Karpas-422 (cell line): ENCODE data around the gene ISG15. TPM values are rescaled to one million over a fixed set of nuclear protein-coding genes. Genes with fewer than 3 reads are reported as not detected.
"Not testable (repeated sequence)": the region's sequence is repeated elsewhere in the genome, so short reads cannot be mapped to it uniquely, and the experiment has no call there.

ENCODE experiments used
- DNase-seq: peaks from one replicate; pipeline ENCODE4 v3.0.0-alpha.2; 2015
- H2AFZ ChIP-seq: fragments of 200-600 bp; sonication (generic); 2 replicates; pipeline ENCODE4 v1.6.1; 2014; ENCODE audit warnings: antibody characterized with exemption, low read length, mixed read lengths
- H3K27ac ChIP-seq: fragments of 200-600 bp; sonication (generic); 2 replicates; pipeline ENCODE4 v1.5.1; 2014; ENCODE audit warnings: mild to moderate bottlenecking, low read length, moderate library complexity
- H3K27me3 ChIP-seq: fragments of 200-600 bp; sonication (generic); 2 replicates; pipeline ENCODE4 v1.6.1; 2014; ENCODE audit warnings: low read length, mixed read lengths
- H3K36me3 ChIP-seq: fragments of 200-600 bp; sonication (generic); 2 replicates; pipeline ENCODE4 v1.6.1; 2014; ENCODE audit warnings: low read length, mixed read lengths; ENCODE audit not compliant: insufficient read depth
- H3K4me1 ChIP-seq: fragments of 200-600 bp; sonication (generic); 2 replicates; pipeline ENCODE4 v1.6.1; 2014; ENCODE audit warnings: mild to moderate bottlenecking, low read length, mixed read lengths
- H3K4me2 ChIP-seq: fragments of 200-600 bp; sonication (generic); 2 replicates; pipeline ENCODE4 v1.6.1; 2014; ENCODE audit warnings: low read length, low read depth, mild to moderate bottlenecking; ENCODE audit not compliant: poor library complexity, severe bottlenecking
- H3K4me3 ChIP-seq: fragments of 200-600 bp; sonication (generic); 2 replicates; pipeline ENCODE4 v1.5.1; 2014; ENCODE audit warnings: mild to moderate bottlenecking, antibody characterized with exemption, low read length, mixed read lengths
- H3K79me2 ChIP-seq: fragments of 200-600 bp; sonication (generic); 2 replicates; pipeline ENCODE4 v1.6.1; 2014; ENCODE audit warnings: mild to moderate bottlenecking, low read length, mixed read lengths
- H3K9ac ChIP-seq: fragments of 200-600 bp; sonication (generic); 2 replicates; pipeline ENCODE4 v1.6.0; 2014; ENCODE audit warnings: low read length
- H3K9me2 ChIP-seq: fragments of 200-600 bp; sonication (generic), shearing (Covaris generic); replicated peaks from 2 replicates; pipeline ENCODE4 v1.6.0; 2014; ENCODE audit warnings: mild to moderate bottlenecking, low read length, moderate library complexity; ENCODE audit not compliant: insufficient read depth
- H3K9me3 ChIP-seq: fragments of 300-700, 200-600 bp; sonication (generic); 2 replicates; pipeline ENCODE4 v1.6.1; 2014; ENCODE audit warnings: low read length, mixed read lengths
- H4K20me1 ChIP-seq: fragments of 200-600 bp; sonication (generic); 2 replicates; pipeline ENCODE4 v1.6.1; 2014; ENCODE audit warnings: mild to moderate bottlenecking, antibody characterized with exemption, low read length, low read depth; ENCODE audit not compliant: insufficient read depth
- total RNA-seq: library from RNA; depleted of rRNA; stranded (reverse); fragments of >200 nt; shearing (Covaris generic); gene quantifications from 2 replicates; pipeline ENCODE4 v1.2.3, GENCODE V29; 2014; ENCODE audit warnings: low replicate concordance

The ISG15 gene
- total RNA-seq, 1 experiment from 2014 or later, result 102 TPM

DNA sequence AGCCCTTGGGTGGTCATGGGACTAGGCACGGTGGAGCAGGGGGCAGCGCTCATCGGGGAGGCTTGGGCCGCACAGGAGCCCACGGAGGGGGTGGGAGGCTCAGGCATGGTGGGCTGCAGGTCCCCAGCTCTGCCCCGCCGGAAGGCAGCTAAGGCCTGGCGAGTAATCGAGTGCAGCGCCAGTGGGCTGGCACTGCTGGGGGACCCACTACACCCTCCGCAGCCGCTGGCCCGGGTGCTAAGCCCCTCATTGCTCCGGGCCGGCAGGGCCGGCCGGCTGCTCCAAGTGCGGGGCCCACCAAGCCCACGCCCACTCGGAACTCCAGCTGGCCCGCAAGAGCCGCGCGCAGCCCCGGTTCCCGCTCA lies 5.0 kb downstream of the ISG15 start:
- DNase-seq, H3K9me3 ChIP-seq, H3K79me2 ChIP-seq, H3K36me3 ChIP-seq, H3K27ac ChIP-seq, H3K4me2 ChIP-seq, H3K27me3 ChIP-seq, H3K9me2 ChIP-seq, H3K9ac ChIP-seq, H3K4me3 ChIP-seq, H4K20me1 ChIP-seq, H2AFZ ChIP-seq: not testable (repeated sequence)
- peaks cover 26% of the 10 kb centered on the region for H3K4me1 ChIP-seq

DNA sequence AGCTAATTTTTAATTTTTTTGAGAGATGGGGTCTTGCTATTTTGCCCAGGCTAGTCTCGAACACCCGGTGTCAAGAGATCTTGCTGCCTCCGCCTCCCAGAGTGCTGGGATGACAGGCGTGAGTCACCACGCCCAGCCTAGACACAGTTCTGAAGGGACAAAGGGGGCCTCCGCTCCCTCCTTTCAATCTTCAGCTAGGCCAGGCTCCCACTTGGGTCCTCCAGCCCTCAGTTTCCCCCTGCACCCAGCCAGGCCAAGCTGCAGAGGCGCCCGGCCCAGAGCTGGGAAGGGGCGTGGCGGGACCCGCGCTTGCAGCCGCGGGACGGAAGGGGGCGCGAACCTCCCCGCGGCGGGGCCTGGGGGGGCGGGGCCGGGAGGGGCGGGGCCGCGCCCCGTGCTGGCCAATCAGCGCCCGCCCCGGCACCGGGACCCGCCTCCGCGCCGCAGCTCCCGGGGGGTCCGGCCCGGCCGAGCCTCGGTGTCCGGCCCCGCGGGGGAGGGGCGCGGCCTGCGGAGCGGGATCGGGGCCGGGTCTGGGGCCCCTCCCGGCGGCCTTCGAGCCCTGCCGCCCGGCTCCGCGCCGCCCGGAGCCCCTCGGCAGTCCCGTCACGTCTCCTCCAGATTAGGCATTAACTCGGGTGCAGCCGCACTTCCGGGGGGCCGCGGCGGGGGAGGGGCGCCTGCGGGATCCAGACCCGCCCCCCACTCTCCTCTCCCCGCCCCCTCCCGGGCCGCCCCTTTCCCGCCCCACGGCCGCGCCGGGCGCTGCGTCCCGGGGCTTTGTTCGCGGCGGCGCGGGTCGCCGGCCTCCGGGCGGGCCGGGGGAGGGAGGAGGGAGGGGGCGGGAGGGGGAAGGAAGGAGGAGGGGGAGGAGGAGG lies 6.1 kb downstream of the ISG15 start:
- Histone ChIP-seq H3K79me2 (no peaks in the 10 kb centered on the region), H3K9me2 (no peaks in the 10 kb centered on the region), H3K4me2 (peak overlapping the region; percentile 23), H3K9me3 (no peaks in the 10 kb centered on the region), H3K27me3 (no peaks in the 10 kb centered on the region), H3K27ac (no peak overlapping the region), H3K4me1 (peaks cover 16% of the 10 kb centered on the region), H3K4me3 (peak overlapping the region; percentile 51; the same call in 1 of the 2 replicates), H3K9ac (peak overlapping the region; percentile 39; the same call in 1 of the 2 replicates), H3K36me3 (no peaks in the 10 kb centered on the region), H2AFZ (no peak overlapping the region), H4K20me1 (peaks cover 16% of the 10 kb centered on the region; the same call in 1 of the 2 replicates)
- DNase-seq, result peak; percentile 93

DNA sequence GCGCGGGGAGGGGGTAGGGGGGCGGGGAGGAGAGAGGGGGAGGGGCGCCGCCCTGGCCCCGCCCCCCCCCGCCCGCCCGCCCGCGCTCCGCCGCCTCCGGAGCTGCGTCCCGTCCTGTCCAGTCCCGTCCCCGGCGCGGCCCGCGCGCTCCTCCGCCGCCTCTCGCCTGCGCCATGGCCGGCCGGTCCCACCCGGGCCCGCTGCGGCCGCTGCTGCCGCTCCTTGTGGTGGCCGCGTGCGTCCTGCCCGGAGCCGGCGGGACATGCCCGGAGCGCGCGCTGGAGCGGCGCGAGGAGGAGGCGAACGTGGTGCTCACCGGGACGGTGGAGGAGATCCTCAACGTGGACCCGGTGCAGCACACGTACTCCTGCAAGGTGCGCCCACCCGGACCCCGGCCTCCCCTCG lies 6.7 kb downstream of the ISG15 start, which contains the start of gene AGRN:
AGRN (plus strand) TSS at position 121 of the 405 bp plus-strand sequence; CDS start at position 174, 53 bp downstream.
- peak within 1 kb of the TSS; percentile 79 for H3K4me2 ChIP-seq
- no peaks in the 10 kb centered on the region for H3K9me3 ChIP-seq
- H3K27me3 ChIP-seq, result no peaks in the 10 kb centered on the region
- H3K79me2 ChIP-seq, result no peaks in the 10 kb centered on the region
- H4K20me1 ChIP-seq, result peaks cover 16% of the 10 kb centered on the region; the same call in 1 of the 2 replicates
- H2AFZ ChIP-seq, result no peak within 1 kb of the TSS
- no peaks in the 10 kb centered on the region for H3K9me2 ChIP-seq
- DNase-seq, result peak; percentile 67
- H3K9ac ChIP-seq, result peak within 1 kb of the TSS; percentile 61
- no peaks in the 10 kb centered on the region for H3K36me3 ChIP-seq
- no peak within 1 kb of the TSS for H3K27ac ChIP-seq
- peak within 1 kb of the TSS; percentile 67 for H3K4me3 ChIP-seq
- peaks cover 11% of the 10 kb centered on the region for H3K4me1 ChIP-seq

DNA sequence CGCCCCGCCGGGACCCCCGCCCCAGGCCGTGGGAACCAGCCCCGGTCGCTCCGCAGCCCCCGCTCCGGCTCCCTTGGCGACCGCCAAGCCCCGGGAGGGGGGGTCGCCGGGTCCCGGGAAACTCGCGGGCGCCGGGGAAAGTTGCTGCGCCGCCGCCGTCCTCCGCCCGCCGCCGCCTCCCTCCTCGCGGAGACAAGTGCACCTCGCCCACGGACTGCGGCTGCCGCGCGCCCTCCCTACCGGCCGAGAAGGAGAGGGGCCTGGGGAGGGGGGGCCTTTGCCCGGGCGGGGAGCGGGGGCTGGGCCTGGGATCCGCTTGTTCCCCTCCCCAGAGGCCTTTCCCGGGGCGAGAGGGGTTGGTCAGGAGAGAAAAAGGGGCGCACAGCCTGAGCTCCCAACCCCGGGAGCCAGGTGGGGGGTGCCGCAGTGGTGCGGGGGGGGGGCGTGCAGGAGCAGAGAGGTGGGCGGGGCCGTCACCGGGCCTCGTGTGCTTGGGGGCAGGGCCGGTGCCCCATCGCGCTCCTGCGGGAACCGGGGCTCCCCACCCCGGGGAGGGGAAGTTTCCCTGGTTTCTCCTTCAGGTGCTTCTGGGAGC lies 7.2 kb downstream of the ISG15 start:
- no peaks in the 10 kb centered on the region for H3K36me3 ChIP-seq
- H3K4me1 ChIP-seq, result peaks cover 11% of the 10 kb centered on the region
- no peak overlapping the region for H3K27ac ChIP-seq
- H3K9me3 ChIP-seq, result no peaks in the 10 kb centered on the region
- peak overlapping the region; percentile 61 for H3K9ac ChIP-seq
- peak overlapping the region; percentile 79 for H3K4me2 ChIP-seq
- no peaks in the 10 kb centered on the region for H3K9me2 ChIP-seq
- no peaks in the 10 kb centered on the region for H3K27me3 ChIP-seq
- peak overlapping the region; percentile 67 for H3K4me3 ChIP-seq
- no peak for DNase-seq
- no peak overlapping the region for H2AFZ ChIP-seq
- no peaks in the 10 kb centered on the region for H3K79me2 ChIP-seq
- peaks cover 16% of the 10 kb centered on the region; the same call in 1 of the 2 replicates for H4K20me1 ChIP-seq

DNA sequence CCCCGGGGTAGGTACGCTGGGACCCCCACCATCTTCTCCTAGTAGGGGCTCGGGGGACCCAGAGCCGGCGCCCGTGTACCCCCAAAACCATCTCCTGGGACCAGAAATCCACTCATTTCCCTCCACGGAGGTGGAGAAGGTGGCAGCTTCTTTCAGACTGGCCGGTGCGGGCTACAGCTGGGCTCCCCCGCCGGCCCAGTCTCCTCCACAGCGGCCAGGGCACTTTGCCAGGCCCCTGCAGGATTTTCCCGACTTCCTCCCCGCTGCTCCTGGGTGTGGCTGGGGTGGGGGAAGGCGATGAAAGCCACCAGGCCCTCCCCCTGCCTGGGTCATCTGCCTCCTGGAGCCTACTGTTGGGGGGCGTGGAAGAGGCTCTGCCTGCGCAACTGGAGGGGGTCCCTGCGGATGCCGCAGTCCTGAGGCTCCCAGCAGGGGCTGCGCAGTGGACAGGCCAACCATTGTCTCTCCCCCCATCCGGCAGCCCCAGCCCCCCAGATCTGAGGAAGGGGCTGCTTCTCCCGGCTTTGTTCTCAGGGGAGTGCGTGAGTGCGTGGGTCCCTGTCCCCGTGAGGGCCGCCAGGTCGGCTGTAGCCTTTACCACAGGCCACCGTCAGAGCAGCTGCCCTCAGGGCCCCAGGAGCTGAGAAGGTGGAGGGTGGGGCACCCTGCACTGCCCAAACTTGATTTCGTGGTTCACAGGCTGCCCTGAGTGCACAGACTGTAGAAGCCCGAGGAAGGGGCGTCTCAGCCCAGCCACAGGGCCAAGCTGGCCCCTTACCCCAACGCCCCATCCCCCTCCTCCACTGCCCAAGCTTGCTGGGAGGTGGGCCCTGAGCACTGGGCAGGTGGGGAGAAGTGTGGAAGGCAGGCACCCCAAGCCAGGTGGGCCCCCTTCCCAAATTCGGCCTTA lies 8.0 kb downstream of the ISG15 start:
- Histone ChIP-seq H2AFZ (no peak overlapping the region), H3K4me1 (peaks cover 11% of the 10 kb centered on the region), H3K79me2 (no peaks in the 10 kb centered on the region), H3K4me2 (peak overlapping the region; percentile 79), H4K20me1 (peaks cover 19% of the 10 kb centered on the region; the same call in 1 of the 2 replicates), H3K9me3 (no peaks in the 10 kb centered on the region), H3K36me3 (no peaks in the 10 kb centered on the region), H3K9me2 (no peaks in the 10 kb centered on the region), H3K9ac (no peak overlapping the region), H3K27me3 (no peaks in the 10 kb centered on the region), H3K4me3 (peak overlapping the region; percentile 67; the same call in 1 of the 2 replicates), H3K27ac (no peak overlapping the region)
- no peak for DNase-seq

DNA sequence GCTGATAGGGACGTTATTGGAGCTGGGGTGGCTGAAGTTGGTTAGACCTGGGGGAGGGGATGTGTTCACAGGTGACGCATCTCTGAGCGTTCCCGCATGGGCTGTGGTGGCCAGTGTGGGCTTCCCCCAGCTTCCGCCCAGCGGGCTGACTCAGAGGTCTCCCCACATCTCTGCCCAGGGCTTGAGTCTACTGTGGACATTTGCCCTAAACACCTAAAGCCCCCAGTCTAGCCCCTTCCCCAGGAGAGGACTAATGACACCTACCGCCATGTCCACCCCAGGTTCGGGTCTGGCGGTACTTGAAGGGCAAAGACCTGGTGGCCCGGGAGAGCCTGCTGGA lies 8.6 kb downstream of the ISG15 start:
- Histone ChIP-seq H3K9me3 (no peaks in the 10 kb centered on the region), H4K20me1 (peaks cover 20% of the 10 kb centered on the region; the same call in 1 of the 2 replicates), H3K4me3 (no peak overlapping the region), H3K9ac (no peak overlapping the region), H3K4me2 (no peak overlapping the region), H3K36me3 (no peaks in the 10 kb centered on the region), H3K9me2 (no peaks in the 10 kb centered on the region), H3K27ac (no peak overlapping the region), H2AFZ (no peak overlapping the region), H3K27me3 (no peaks in the 10 kb centered on the region), H3K79me2 (no peaks in the 10 kb centered on the region), H3K4me1 (peaks cover 11% of the 10 kb centered on the region)
- DNase-seq, result no peak

DNA sequence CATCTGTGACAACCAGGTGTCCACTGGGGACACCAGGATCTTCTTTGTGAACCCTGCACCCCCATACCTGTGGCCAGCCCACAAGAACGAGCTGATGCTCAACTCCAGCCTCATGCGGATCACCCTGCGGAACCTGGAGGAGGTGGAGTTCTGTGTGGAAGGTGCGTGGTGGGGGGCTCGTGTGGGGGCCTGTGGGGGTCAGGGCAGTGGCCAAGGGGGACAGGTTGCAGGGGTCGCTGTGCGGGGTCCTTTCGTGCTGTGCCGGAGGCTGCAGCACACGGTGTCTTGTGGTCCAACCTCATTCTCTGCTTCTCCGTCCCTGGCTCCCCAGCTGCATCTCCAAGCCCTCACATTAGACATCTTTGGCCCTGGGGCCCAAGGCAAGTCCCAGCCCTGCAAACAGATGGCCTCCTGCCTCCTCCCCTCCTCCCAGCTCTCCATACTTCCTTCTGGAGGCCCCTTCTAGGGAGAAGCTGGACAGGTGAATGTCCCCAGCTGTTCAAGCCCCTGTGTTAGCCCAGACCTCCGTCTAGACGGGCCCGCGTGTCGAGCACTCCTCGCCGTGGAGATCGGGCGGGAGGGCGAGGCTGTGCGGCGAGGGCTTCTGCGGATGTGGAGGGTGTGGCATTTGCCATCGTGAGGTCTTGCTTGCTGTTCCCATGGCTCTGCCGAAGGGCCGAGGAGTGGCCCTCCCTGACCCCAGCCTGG lies 9.2 kb downstream of the ISG15 start:
- DNase-seq, result no peak
- Histone ChIP-seq H3K4me3 (no peak overlapping the region), H3K9ac (no peak overlapping the region), H3K36me3 (no peaks in the 10 kb centered on the region), H4K20me1 (peaks cover 20% of the 10 kb centered on the region; the same call in 1 of the 2 replicates), H2AFZ (no peak overlapping the region), H3K27ac (no peak overlapping the region), H3K4me2 (no peak overlapping the region), H3K79me2 (no peaks in the 10 kb centered on the region), H3K4me1 (peaks cover 11% of the 10 kb centered on the region), H3K27me3 (no peaks in the 10 kb centered on the region), H3K9me2 (no peaks in the 10 kb centered on the region), H3K9me3 (no peaks in the 10 kb centered on the region)
